ENCODE measurements around the gene LRP4.

Gene LRP4

GRCh38 chr11:46838501-46838900, 79.8 kb downstream of the LRP4 start:
- no peak for DNase-seq

- DNase-seq, result no peak
Observed at GRCh38 chr11:46837860-46838259, 80.5 kb downstream of the LRP4 start.

- DNase-seq, result no peak
Observed at GRCh38 chr11:46836870-46837269, 81.5 kb downstream of the LRP4 start.

DNA sequence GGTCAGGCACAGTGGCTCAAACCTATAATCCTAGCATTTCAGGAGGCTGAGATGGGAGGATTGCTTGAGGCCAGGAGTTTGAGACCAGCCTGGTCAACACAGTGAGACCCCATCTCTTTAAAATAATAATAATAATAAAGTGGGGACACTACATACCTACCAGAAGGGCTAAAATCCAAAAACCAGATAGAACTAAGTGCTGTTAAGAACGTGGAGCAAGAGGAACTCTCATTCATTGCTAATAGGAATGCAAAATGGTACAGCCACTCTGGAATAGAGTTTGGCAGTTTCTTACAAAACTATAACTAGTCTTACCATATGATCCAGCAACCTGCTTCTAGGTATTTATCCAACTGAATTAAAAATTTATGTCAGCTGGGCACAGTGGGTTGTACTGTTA, 81.9 kb downstream of the LRP4 start:
- DNase-seq, result no peak

DNA sequence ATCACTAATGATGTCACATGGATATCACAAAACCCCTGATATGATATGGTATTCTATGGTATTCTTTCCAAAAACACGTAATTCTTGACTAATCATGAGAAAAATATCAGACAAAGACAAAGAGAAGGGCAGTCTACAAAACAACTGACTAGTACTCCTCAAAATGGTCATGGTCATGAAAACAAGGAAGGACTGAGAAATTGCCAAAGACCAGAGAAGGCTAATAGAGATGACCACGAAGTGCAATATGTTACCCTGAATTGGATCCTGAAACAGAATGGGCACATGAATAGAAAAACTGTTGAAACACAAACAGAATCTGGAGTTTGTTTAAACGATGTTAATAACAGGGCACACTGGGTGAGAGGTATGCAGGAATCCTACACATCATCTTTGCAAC, 82.5 kb downstream of the LRP4 start:
- DNase-seq, result no peak

GRCh38 chr11:46834821-46835220, 83.5 kb downstream of the LRP4 start:
- DNase-seq, result no peak

DNA sequence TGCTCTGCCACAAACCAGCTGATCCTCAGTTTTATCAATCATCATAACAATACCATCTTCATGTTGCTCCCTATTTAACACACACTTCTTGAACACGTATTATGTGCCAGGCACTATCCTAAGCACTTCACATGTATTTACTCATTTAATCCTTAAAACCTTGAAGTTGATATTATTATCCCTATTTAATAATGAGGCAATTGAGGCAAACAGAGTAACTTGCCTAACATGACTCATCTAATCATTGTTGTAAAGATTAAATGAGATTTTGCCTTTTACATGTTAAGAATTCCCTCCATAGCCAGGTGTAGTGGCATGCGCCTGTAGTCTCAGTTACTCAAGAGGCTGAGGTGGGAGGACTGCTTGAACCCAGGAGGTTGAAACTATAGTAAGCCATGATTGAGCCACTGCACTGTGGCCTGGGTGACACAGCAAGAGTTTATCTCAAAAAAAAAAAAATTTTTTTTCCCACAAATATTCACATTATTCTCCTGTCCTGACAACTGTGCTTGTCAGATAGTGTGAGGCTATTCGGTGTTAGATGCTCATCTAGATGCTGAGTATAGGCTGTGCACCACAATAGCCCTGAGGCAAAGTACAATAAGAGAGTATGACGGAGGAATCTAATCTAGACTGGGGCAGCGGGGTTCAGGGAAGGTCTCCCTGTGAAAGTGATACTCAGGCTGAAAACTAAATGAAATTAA, 85.7 kb downstream of the LRP4 start:
- no peak for DNase-seq

DNA sequence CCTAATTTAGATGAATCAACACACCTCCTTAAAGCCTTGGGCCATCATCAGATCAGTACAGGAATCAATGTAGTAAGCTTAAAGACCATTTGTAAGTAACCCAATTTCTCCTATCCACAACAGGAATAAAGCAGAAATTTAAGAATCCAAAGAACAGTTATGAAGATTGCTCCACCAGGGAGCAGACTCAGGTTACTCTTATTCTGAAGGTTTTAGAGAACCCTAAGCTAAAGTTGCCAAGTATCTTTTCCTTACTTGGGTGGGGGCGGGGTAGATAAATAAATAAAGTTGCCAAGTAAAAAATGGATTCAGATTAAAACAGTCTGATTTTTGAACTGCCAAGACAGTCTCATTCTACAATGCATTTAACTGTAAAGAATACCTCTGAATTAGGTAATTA, 90.4 kb downstream of the LRP4 start:
- DNase-seq, result no peak

DNA sequence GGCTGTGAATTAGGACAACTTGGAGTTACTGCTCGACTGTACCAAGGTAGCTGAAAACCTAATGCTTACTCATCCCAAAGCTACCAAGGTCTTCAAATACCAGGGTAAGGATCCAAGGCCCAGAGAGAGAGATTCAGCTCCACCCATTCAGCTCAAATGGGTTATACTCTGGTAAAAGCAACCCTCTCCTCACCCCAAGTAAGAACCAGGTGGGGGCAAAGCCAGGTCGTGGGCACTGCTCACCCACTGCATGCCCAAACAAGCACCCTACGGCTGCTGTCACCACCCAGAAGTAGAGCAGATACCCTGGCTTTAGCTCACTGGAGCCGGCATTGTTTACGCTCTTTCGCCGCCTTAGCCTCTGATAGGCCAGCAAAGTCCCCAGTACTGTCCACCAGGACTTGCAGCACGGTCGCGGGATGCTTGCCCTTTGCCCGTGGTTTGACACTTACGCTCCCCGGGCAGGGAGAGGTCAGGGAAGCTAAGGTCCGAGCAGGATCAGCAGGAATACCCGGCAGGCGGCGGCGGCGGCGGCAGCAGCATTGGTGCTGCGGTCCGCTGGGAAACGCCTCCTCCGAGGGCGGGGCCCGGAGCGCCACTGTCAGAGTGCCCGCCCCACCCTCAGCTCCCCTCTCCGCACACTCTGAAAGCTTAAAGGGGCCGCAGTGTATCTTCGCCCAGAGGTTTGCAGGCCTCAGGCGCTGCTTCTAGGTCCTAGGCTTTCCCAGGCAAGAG, 91.9 kb downstream of the LRP4 start:
- peak; percentile 85 for DNase-seq

- DNase-seq, result no peak
Observed at GRCh38 chr11:46808799-46809431, 109.4 kb downstream of the LRP4 start.

All from activated CD8-positive, alpha-beta memory T cell treated with anti-CD3 and anti-CD28 coated beads for 24 hours (primary cell).